HG03460 (cell line): ENCODE data around the gene TGFBR2.
"Not testable (repeated sequence)": the region's sequence is repeated elsewhere in the genome, so short reads cannot be mapped to it uniquely, and the experiment has no call there.

Experiments used
- ATAC-seq: cut with Tn5 transposase; IDR thresholded peaks from one replicate; pipeline ENCODE4 v1.9.1; 2021; ENCODE audit not compliant: unreplicated experiment

TGFBR2 gene

GRCh38 chr3:30617653-30618052 lies 11.3 kb downstream of the TGFBR2 start:
- no peak for ATAC-seq

GRCh38 chr3:30618526-30618925 lies 12.1 kb downstream of the TGFBR2 start:
- no peak for ATAC-seq

GRCh38 chr3:30619318-30619717 lies 12.9 kb downstream of the TGFBR2 start:
- no peak for ATAC-seq

- ATAC-seq, result no peak
These were observed 14.3 kb downstream of the TGFBR2 start for GRCh38 chr3:30620402-30621360.

GRCh38 chr3:30621576-30621975 lies 15.2 kb downstream of the TGFBR2 start:
- no peak for ATAC-seq

GRCh38 chr3:30622047-30622545 lies 15.7 kb downstream of the TGFBR2 start:
- no peak for ATAC-seq

GRCh38 chr3:30622790-30623189 lies 16.4 kb downstream of the TGFBR2 start:
- no peak for ATAC-seq

GRCh38 chr3:30623351-30623750 lies 16.9 kb downstream of the TGFBR2 start:
- ATAC-seq, result no peak

- ATAC-seq, result not testable (repeated sequence)
These were observed 18.1 kb downstream of the TGFBR2 start for GRCh38 chr3:30624480-30624879.

GRCh38 chr3:30625541-30626438 lies 19.4 kb downstream of the TGFBR2 start:
- no peak for ATAC-seq

GRCh38 chr3:30626443-30627180 lies 20.2 kb downstream of the TGFBR2 start:
- no peak for ATAC-seq

GRCh38 chr3:30628205-30628900 lies 22.0 kb downstream of the TGFBR2 start:
- no peak for ATAC-seq

GRCh38 chr3:30628901-30629590 lies 22.6 kb downstream of the TGFBR2 start:
- ATAC-seq, result peak; percentile 46

GRCh38 chr3:30629746-30630145 lies 23.3 kb downstream of the TGFBR2 start:
- no peak for ATAC-seq

GRCh38 chr3:30630238-30631030 lies 24.0 kb downstream of the TGFBR2 start:
- ATAC-seq, result no peak

- ATAC-seq, result peak; percentile 38
These were observed 25.0 kb downstream of the TGFBR2 start for GRCh38 chr3:30631243-30631904.

GRCh38 chr3:30632065-30632464 lies 25.7 kb downstream of the TGFBR2 start:
- ATAC-seq, result no peak

GRCh38 chr3:30632521-30632920 lies 26.1 kb downstream of the TGFBR2 start:
- ATAC-seq, result no peak
